PC-9 (cell line): ENCODE results near the gene SP1. TPM values are rescaled to one million over a fixed set of nuclear protein-coding genes. Genes with fewer than 3 reads are reported as not detected.

Experiments
- BruUV-seq: library from RNA; stranded (reverse); fragments of 400-500 nt; replicated peaks from 2 replicates; lab custom pipeline; 2021; lab: Mats Ljungman, UMichigan
- CTCF ChIA-PET: fragments of 300-600 bp; sonication (Branson Sonifier 250); formaldehyde crosslinking; loops from one replicate; lab custom pipeline; 2022; ENCODE audit warnings: antibody characterized with exemption; lab: Charles Lee
- POLR2A ChIA-PET: fragments of 300-600 bp; sonication (Branson Sonifier 250); formaldehyde crosslinking; loops from one replicate; lab custom pipeline; 2022; ENCODE audit warnings: antibody characterized with exemption; ENCODE audit not compliant: unreplicated experiment; lab: Charles Lee
- DNase-seq, 2 experiments: peaks; one replicate each; pipeline versions ENCODE4 v3.0.0 to v3.0.0-alpha.2; 2015 to 2022; ENCODE audit warnings: mixed read lengths in 1 of 2
- H2AFZ ChIP-seq: fragments of 200-600 bp; sonication (generic); 2 replicates; pipeline ENCODE4 v1.8.1; 2017; ENCODE audit warnings: antibody characterized with exemption
- H3F3A ChIP-seq: fragments of 200-600 bp; sonication (generic); 2 replicates; pipeline ENCODE4 v1.8.1; 2017; ENCODE audit warnings: antibody characterized with exemption, mild to moderate bottlenecking, low read depth; ENCODE audit not compliant: insufficient read depth
- H3K27ac ChIP-seq: fragments of 200-600 bp; sonication (generic); 2 replicates; pipeline ENCODE4 v1.6.1; 2016; ENCODE audit warnings: mixed run types
- H3K27me3 ChIP-seq: fragments of 200-600 bp; sonication (generic); 2 replicates; pipeline ENCODE4 v1.6.1; 2016; ENCODE audit warnings: low read depth, mixed run types; ENCODE audit not compliant: insufficient read depth
- H3K36me3 ChIP-seq: fragments of 200-600 bp; sonication (generic); 2 replicates; pipeline ENCODE4 v1.6.1; 2016; ENCODE audit warnings: low read depth, mixed run types
- H3K4me1 ChIP-seq: fragments of 200-600 bp; sonication (generic); replicated peaks from 2 replicates; pipeline ENCODE4 v1.6.1; 2016; ENCODE audit warnings: mixed run types; ENCODE audit not compliant: insufficient read depth
- H3K4me2 ChIP-seq: fragments of 200-600 bp; sonication (generic); 2 replicates; pipeline ENCODE4 v1.6.1; 2017; ENCODE audit warnings: mixed run types
- H3K4me3 ChIP-seq: fragments of 200-600 bp; sonication (generic); 2 replicates; pipeline ENCODE4 v1.6.1; 2016; ENCODE audit warnings: mixed run types
- H3K79me2 ChIP-seq: fragments of 200-600 bp; sonication (generic); 2 replicates; pipeline ENCODE4 v1.6.1; 2017; ENCODE audit warnings: low read depth, mixed run types
- H3K9me2 ChIP-seq: fragments of 200-600 bp; sonication (generic); 2 replicates; pipeline ENCODE4 v1.8.1; 2017; ENCODE audit warnings: mild to moderate bottlenecking; ENCODE audit not compliant: insufficient read depth
- H3K9me3 ChIP-seq: fragments of 200-600 bp; sonication (generic); 2 replicates; pipeline ENCODE4 v1.8.1; 2016; ENCODE audit warnings: low read depth; ENCODE audit not compliant: insufficient read depth
- H4K20me1 ChIP-seq: fragments of 200-600 bp; sonication (generic); 2 replicates; pipeline ENCODE4 v1.8.1; 2017; ENCODE audit not compliant: insufficient read depth
- EZH2 ChIP-seq: fragments of 200-600 bp; sonication (generic); IDR thresholded peaks from 2 replicates; pipeline ENCODE4 v1.8.0; 2017; ENCODE audit warnings: antibody characterized with exemption, low read depth
- intact Hi-C: fragments of 100-400 bp; cut with micrococcal nuclease; formaldehyde crosslinking; loops from one replicate; pipeline ENCODE4 v1.10.0; 2022; ENCODE audit not compliant: unreplicated experiment
- total RNA-seq: library from RNA; stranded (reverse); gene quantifications from 2 replicates; pipeline ENCODE4 v1.2.3, GENCODE V29; 2021
- TF ChIP-seq, protein P1 (sequence below): fragments of 200-600 bp; sonication (generic); conservative IDR thresholded peaks from 2 replicates; pipeline ENCODE4 v1.6.1; 2017; ENCODE audit warnings: mixed run types, antibody characterized with exemption, mild to moderate bottlenecking, moderate library complexity

SP1 gene
- total RNA-seq, 1 experiment from 2014 or later = 118 TPM

DNA sequence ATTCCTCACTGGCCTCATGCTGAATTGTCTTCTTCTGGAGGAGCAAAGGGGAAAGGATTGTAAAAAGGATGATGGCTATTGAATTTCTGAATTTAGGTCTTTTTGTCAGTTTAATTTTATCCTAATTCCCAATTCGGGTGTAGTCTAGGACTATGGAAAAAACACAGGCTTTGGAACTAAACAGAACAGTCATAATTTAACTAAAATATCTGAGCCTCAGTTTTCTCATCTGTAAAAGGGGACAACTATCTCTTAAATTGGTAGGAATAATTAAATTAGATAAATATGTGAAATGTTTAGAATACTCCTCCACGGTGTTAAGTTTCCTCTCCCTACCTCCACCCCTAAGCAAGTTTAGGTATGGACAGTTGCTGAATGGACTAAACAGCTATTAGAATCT, 3.2 kb upstream of the SP1 start:
- BruUV-seq = no TSS peak
- Histone ChIP-seq H4K20me1 (no peaks in the 10 kb centered on the region), H3K4me1 (peaks cover 28% of the 10 kb centered on the region), H3K79me2 (peaks cover 9% of the 10 kb centered on the region), H3K27ac (no peak overlapping the region), H3K4me2 (no peak overlapping the region), H3K4me3 (no peak overlapping the region), H3K27me3 (no peaks in the 10 kb centered on the region), H3K9me3 (no peaks in the 10 kb centered on the region), H2AFZ (no peak overlapping the region), H3F3A (peaks cover 40% of the 10 kb centered on the region), H3K9me2 (no peaks in the 10 kb centered on the region), H3K36me3 (no peaks in the 10 kb centered on the region)
- POLR2A ChIA-PET = no interaction called here
- DNase-seq = no peak
- intact Hi-C loops = no loop called here
- CTCF ChIA-PET = no interaction called here
- TF ChIP-seq, protein P1, sequence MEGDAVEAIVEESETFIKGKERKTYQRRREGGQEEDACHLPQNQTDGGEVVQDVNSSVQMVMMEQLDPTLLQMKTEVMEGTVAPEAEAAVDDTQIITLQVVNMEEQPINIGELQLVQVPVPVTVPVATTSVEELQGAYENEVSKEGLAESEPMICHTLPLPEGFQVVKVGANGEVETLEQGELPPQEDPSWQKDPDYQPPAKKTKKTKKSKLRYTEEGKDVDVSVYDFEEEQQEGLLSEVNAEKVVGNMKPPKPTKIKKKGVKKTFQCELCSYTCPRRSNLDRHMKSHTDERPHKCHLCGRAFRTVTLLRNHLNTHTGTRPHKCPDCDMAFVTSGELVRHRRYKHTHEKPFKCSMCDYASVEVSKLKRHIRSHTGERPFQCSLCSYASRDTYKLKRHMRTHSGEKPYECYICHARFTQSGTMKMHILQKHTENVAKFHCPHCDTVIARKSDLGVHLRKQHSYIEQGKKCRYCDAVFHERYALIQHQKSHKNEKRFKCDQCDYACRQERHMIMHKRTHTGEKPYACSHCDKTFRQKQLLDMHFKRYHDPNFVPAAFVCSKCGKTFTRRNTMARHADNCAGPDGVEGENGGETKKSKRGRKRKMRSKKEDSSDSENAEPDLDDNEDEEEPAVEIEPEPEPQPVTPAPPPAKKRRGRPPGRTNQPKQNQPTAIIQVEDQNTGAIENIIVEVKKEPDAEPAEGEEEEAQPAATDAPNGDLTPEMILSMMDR = no peak
- TF ChIP-seq EZH2 = no peak

DNA sequence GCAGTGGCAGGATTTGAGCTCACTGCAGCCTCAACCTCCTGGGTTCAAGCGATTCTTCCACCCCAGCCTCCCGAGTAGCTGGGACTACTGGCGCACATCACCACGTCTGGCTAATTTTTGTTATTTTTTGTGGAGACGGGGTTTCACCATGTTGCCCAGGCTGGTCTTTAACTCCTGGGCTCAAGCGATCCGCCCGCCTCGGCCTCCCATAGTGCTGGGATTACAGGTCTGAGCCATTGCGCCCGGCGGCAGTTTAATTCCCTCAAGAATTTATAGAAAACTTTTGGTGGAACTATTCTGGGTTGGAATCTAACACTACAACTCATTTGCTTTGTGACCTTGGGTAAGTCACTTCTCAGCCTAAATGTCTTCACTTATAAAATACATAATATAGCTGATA, 1.8 kb upstream of the SP1 start:
- H3K4me3 ChIP-seq = peak overlapping the region; percentile 76; the same call in 1 of the 2 replicates
- peak overlapping the region; percentile 80 for H3K27ac ChIP-seq
- H2AFZ ChIP-seq = peak overlapping the region; percentile 85; the same call in 1 of the 2 replicates
- peaks cover 12% of the 10 kb centered on the region for H3K36me3 ChIP-seq
- DNase-seq = no peak
- no TSS peak for BruUV-seq
- peak overlapping the region; percentile 92 for H3K4me2 ChIP-seq
- intact Hi-C loops = loop anchor here (2.0 kb wide), 1 partner anchor 57 kb away; the partner anchor contains the start of gene AAAS
- no peaks in the 10 kb centered on the region; the same call in 1 of the 2 replicates for H4K20me1 ChIP-seq
- peaks cover 36% of the 10 kb centered on the region for H3F3A ChIP-seq
- peaks cover 24% of the 10 kb centered on the region for H3K79me2 ChIP-seq
- no peaks in the 10 kb centered on the region for H3K9me3 ChIP-seq
- TF ChIP-seq EZH2 = no peak
- TF ChIP-seq, protein P1 = no peak
- H3K27me3 ChIP-seq = no peaks in the 10 kb centered on the region
- peaks cover 30% of the 10 kb centered on the region for H3K4me1 ChIP-seq
- no peaks in the 10 kb centered on the region for H3K9me2 ChIP-seq
- POLR2A ChIA-PET = interaction anchor here (0.6 to 1.1 kb wide), 2 partner anchors 9 to 14 kb away, joined by 3 to 10 read pairs; no protein-coding TSS in a partner anchor
- CTCF ChIA-PET = interaction anchor here (0.5 to 1.8 kb wide), 2 partner anchors 11 to 26 kb away, joined by 3 to 7 read pairs; no protein-coding TSS in a partner anchor

DNA sequence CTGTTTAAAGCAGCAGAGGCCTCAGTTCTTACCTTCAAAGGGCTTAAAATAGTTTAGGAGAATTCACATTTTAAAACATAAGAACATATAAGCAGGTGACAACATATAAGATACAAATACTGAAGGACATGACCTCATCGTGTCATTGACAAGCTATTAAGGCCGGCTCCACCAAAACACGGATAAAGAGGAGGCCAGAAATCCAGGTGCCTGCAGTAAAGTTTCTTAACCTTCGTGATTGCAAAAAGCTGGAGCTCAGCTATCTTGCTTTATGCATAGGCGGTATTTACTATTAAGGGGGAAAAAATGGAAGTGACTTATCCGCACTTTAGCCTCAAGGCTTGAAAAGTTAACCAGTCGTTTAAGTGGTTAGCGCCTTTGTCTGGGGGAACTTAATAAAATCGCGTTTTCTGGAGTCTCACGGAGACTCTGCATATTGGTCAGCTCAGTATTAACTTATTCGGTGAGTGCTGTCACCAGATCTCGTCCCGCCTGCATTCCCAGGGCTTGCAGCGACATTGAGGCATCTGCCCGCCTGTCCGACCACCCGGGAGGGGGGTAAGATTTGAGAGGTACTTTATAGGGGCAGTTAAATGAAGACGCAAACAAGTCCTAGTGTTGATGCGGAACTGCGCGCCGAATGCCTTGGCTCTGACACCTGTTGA, 1.1 kb upstream of the SP1 start:
- CTCF ChIA-PET = interaction anchor here (0.5 to 1.8 kb wide), 4 partner anchors 12 to 58 kb away, joined by 3 to 16 read pairs (median 6); no protein-coding TSS in a partner anchor
- Histone ChIP-seq H3K4me3 (peak overlapping the region; percentile 76), H4K20me1 (no peaks in the 10 kb centered on the region; the same call in 1 of the 2 replicates), H3K9me2 (no peaks in the 10 kb centered on the region), H3F3A (peaks cover 30% of the 10 kb centered on the region), H3K79me2 (peaks cover 30% of the 10 kb centered on the region), H3K27ac (peak overlapping the region; percentile 80), H3K4me1 (peaks cover 36% of the 10 kb centered on the region), H3K9me3 (no peaks in the 10 kb centered on the region), H3K36me3 (peaks cover 18% of the 10 kb centered on the region), H3K27me3 (no peaks in the 10 kb centered on the region), H3K4me2 (peak overlapping the region; percentile 92), H2AFZ (peak overlapping the region; percentile 85)
- POLR2A ChIA-PET = interaction anchor here (0.5 to 1.1 kb wide), 5 partner anchors 8 to 62 kb away, joined by 3 to 8 read pairs (median 3); no protein-coding TSS in a partner anchor
- TF ChIP-seq, protein P1 = no peak
- TF ChIP-seq EZH2 = no peak
- intact Hi-C loops = loop anchor here (2.0 kb wide), 1 partner anchor 58 kb away; the partner anchor contains the start of gene AAAS
- BruUV-seq = TSS peak; percentile 99
- DNase-seq = no peak
